ENCODE measurements around the gene CARD8.
"Not testable (repeated sequence)": the region's sequence is repeated elsewhere in the genome, so short reads cannot be mapped to it uniquely, and the experiment has no call there.

CARD8 gene, protein sequence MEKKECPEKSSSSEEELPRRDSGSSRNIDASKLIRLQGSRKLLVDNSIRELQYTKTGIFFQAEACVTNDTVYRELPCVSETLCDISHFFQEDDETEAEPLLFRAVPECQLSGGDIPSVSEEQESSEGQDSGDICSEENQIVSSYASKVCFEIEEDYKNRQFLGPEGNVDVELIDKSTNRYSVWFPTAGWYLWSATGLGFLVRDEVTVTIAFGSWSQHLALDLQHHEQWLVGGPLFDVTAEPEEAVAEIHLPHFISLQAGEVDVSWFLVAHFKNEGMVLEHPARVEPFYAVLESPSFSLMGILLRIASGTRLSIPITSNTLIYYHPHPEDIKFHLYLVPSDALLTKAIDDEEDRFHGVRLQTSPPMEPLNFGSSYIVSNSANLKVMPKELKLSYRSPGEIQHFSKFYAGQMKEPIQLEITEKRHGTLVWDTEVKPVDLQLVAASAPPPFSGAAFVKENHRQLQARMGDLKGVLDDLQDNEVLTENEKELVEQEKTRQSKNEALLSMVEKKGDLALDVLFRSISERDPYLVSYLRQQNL

DNA sequence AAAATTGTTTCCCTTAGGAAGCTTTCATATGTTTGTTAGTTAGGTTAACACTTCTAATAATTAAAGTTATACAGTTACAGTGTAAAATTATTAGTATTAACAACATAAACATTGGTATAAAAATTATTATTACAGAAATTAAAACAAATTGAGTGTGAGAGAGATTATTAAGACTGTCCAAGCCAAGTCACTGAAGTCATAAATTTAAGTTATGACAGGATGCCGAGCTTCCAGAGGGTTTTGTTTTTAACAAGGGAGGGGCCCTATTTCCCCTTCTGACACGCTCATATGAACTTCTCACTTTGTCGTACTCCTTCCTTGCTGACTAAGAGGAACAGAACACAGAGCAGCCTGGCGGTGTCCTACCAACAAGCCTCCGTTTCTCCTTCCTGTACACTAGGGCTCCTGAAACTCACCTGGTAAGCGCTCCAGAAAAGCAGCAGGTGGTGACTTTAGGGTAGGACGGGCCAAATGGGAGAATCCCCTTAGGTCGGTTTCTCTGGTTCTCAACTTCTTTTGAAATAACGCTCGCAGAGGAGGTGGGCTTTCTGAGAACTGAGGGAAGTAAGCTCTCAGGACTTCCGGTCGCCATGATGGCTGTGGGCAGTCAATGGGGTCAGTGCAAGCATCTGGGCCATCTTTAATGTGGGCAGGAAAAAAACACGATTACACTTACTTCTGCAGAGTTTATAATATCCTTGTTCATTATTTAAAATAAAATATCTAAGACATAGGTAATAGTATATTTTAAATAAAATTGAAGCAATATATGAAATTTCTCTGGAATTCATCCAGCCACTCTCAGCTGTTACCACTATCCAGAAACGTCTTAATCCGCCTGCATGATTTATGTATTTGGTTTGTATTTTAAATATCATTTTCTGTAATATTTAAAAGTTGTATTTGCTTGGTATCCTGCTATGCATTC lies at the start of gene CARD8:
TSS of gene CARD8 (minus strand) at position 537 of the 928 bp plus-strand sequence. CDS start 14,892 bp downstream, outside the sequence.
- DNase-seq: peak; percentile 82

DNA sequence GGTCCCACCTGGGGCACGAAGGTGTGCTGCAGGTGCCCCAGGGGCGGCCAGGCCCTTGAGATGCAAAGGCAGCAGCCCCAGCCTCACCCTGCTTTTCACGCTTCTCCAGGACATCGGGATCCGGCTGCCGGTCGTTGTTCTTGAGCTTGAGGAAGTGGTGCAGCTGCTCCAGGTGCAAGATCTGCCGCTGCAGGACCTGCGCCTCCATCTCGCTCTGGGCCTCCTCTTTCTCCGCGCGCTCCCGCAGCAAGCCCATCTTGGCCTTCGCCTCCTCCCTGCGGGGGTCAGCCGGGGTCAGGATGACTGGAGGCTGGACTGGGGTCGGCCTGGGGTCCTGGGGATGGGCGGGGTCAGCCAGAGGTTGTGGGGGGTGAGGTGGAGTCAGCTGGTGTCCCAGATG lies 48.2 kb upstream of the CARD8 start:
- no peak for DNase-seq

DNA sequence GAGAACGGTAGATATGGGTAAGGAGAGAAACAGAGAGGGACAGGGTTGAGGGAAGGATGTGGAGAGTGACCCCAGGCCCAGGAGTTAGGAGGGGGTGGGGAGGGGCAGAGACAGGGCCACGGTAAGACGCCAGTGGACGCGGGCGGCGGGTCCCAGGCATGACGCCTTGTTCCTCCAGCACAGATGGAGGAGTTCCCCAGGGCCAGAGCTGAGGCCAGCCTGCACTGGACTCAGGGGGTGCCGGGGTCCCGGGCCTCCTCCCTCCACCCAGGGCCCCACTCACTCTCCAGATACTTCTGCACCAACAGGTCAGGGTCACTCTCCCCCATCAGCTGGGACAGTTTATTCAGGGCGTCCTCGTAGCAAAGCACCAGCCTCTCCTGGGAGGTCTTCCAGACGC lies 47.7 kb upstream of the CARD8 start:
- DNase-seq: no peak

DNA sequence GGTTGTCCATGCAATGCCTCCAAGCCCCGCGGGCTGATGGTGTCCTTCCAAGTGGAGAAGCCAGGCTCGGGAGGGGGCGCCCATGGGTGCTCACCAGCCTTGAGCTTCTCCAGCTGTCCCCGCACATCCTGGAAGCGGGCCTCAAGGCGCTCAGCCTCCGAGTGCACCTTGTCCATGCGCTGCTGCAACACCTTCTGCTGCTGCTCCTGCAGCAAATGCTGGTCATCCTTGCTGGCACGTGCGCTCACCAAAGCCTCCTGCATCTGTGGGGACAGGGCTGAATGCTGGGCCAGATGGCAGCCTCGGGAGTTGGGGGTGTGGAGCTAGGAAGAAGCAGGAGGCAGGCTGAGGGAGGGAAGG lies 46.9 kb upstream of the CARD8 start:
- DNase-seq: no peak

DNA sequence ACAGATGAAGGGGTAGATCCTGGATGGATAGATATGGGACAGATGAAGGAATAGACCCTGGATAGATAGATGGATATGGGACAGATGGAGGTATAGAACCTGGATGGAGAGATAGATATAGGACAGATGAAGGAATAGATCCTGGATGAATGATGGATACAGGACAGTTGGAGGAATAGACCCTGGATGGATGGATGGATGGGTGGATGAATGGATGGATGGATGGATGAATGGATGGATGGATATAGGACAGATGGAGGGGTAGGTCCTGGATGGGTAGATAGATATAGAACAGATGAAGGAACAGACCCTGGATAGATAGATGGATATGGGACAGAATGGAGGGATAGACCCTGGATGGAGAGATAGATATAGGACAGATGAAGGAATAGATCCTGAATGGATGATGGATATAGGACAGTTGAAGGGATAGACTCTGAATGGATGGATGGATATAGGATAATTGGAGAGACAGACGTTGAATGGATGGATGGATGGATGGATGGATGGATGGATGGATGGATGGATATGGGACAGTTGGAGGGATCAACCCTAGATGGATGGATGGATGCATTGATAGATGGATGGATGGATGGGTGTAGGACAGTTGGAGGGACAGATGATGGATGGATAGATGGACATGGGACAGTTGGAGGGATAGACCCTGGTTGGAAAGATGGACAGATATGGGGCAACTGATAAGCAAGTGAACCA lies 46.3 kb upstream of the CARD8 start:
- no peak for DNase-seq

DNA sequence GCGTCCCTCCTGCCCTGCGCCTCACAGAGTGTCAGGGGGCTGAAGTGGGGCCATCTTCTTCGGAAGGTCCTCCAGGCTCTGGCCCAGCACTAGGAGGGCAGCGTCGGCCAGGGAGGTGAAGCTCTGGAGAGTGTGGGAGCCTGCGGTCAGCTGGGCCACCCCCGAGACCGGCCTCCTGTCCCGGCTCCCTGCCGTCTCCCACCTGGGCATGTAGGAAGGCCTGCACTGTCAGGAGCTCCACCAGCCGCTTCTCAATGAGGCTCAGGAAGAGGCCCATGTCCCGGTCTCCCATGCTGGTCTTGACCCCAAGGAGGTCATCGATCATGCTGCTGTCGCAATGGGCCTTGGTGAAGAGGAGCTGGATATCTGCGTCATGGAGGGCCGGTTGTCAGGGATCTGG lies 42.3 kb upstream of the CARD8 start:
- DNase-seq: no peak

DNA sequence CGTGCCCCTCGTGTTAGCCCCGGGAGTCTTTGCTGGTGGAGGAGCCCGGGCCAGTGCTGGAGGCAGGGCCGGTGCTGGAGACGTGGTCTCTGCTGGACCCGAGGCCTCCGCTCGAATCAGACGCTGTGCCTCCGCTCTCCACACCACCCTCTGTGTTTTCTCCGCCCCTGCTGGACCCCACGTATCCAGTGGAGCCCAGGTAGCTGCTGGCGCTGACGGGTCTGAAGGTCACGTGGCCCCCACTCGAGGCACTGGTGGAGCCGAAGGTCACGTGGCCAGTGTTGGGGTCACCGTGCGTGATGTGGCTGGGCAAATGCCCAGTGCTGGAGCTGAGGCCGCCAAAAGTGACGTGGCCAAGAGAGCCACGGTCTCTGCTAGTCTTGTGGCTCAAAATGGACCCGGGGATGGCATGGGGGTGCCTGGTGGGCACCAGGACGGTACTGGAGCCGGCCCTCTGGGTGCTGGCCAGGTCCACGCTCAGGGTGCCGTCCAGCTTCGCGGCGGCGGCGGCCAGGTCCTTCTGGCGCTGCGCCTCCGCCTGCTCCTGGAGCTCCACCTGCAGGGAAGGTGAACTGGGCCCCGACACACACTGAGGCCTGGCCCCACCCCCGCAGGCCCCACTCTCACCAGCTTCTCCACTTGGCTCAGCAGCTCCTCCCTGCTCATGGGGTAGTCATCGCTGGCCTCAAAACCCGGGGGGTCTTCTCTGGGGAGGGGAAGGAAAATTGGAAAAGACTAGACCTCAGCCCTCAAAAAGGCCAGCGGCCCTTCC lies 41.4 kb upstream of the CARD8 start:
- DNase-seq: no peak

DNA sequence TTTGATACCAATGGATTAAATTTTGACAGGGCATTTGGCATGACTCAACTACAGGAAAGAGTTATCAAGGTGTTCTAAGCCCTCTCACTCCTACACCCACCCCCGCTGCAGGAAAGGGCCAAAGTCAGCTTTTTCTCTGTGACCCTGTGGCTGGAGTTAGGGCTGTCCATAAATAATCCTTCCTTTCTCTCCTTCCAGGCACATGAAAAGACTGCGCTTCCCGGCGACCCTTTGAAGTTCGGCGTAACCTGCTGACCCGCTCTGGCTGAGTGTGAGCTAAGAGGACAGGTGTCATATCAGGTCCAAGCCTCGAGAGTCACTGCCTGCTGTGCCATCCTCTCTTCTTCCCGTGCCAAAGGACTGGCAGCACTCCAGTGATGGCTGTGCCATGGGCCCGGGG lies 39.7 kb upstream of the CARD8 start:
- no peak for DNase-seq

DNA sequence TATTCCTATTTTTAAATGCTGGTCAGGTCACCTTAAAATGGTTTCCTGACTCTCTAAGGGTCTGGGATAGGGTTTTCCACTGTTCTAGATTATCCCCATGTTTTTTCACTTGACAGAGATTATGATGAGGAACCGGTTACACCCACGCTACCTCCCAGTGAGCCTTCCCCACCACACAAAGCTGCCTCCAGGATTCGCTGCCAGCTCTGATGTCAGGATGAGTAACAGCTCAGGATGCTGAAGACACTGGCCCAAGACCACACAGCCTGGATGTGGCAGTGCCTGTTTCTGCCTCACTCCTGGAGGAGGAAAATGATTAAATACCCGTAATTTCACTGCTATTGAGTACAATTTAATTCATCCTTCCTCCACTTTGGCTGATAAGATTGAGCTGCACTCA lies 37.1 kb upstream of the CARD8 start:
- DNase-seq: no peak

DNA sequence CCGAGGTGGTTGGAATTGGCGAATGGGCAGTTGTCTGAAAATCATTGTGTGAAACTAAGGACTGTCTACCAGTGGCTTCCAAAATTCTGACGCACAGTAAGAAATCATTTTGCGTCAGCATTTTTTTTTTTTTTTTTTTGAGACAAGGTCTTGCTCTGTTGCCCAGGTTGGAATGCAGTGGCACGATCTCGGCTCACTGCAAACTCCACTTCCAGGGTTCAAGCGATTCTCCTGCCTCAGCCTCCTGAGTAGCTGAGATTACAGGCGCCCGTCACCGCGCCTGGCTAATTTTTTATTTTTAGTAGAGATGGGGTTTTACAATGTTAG lies 35.7 kb upstream of the CARD8 start:
- DNase-seq: not testable (repeated sequence)

DNA sequence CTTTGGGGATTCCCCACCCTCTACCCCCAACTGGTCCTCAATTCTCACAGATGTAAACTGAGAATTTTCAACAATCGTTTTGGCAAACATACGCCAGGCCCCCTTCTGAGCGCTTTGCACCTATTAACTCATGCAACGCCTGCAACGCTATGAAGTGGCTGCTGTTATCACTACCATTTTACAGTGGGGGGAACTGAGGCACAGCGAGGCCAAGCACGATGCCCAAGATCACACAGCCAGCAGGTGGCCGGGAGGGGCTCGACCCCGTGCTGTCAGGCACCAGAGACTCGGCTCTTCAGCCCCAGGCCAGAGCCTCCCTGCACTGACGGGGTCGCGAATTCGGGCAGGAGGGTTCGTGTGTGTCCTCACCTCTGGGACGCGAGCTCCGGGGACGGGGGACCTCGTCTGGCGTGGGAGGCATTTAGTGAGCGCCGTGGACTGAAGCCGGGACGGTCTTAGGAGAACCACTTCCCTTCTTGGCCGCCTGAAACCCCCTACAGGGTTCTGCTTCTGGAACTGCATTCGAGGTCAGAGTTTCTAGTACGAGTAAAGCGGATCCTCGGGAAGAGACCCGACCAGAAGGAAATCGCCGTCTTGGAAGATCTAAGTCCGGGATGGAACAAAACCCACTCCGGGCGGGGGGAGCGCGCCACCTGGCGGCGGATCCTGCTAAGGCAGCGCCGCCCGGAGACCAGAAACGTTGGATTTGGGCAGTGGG lies 35.2 kb upstream of the CARD8 start:
- peak; percentile 54 for DNase-seq

DNA sequence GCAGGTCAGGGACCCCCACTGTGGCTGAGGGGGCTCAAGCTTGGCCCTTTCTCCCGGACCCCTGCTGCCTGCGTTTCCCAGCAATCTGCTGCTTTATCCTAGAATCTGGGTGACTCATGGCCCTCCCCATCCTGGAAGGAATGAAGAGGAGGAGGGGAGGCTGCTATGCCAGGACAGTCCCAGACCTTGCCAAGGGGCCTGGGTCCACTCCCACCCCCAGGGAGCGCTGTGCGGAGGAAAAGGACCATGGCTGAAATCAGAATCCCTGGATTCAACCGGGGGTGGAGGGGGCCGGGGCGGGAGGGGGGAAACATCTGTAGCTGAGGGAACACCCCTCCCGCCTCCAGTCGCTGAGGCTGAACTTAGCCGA lies 34.7 kb upstream of the CARD8 start:
- no peak for DNase-seq

DNA sequence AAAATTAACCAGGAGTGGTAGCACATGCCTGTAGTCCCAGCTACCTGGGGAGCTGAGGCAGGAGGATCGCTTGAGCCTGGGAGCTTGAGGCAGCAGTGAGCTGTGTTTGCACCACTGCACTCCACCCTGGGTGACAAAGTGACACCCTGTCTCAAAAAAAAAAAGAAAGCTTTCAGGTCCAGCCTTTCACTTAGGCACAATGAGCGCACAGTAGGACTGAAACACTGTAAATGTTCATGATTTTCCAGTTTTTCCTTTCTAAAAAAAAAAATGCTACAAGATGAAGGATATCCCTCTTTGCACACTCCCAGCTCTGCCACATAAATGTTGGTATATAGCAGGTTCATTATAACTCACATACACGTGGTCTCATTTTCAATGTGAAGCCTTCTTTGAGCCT lies 32.0 kb upstream of the CARD8 start:
- no peak for DNase-seq

DNA sequence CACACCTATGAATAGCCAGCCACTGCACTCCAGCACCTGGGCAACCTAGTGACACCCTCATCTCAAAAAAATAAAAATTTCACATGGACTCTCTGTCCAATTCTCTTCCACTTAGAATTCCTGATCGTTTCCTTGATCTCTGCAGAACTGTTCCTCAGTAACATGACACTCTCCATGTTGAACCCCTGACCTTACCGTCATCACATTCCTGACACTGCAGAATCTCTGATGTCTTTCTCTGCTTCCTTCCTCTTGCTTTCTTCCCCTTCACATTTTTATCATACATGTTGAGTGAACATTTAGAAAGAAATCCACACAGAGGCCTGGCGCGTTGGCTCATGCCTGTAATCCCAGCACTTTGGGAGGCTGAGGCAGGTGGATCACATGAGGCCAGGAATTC lies 29.2 kb upstream of the CARD8 start:
- no peak for DNase-seq

DNA sequence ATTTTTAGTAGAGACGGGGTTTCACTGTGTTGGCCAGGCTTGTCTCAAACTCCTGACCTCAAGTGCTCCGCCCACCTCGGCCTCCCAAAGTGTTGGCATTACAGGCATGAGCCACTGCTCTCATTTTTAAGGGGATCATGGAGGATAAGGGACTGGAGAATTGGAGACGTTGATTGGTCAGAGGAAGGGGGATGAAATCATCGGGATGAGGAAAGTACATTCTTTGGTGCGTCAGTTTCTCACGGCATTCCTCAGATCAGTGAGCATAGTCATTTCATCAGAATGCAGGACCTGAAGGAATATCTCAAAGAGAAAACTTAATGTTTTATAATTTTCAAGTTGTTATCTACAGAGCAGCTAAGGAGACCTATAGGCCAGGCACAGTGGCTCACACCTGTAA lies 28.2 kb upstream of the CARD8 start:
- no peak for DNase-seq

DNA sequence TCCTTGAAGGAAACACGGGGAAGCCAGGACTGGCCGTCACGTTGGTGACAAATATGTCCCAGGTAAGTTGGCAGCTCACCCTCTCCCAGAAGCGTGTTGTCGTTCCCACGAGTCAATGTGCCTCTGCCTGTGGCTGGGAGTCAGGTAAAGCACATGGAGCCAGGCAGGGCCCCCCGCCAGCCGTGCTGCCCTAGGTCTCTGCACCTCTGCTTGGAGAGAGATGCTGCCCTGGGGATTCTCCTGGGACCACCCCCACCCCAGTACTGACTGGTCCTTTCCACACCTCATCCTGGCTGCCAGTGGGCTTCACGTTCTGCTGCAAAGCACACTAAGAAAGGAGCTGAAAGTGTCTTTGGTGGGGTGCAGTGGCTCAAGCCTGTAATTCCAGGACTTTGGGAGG lies 24.0 kb upstream of the CARD8 start:
- no peak for DNase-seq

DNA sequence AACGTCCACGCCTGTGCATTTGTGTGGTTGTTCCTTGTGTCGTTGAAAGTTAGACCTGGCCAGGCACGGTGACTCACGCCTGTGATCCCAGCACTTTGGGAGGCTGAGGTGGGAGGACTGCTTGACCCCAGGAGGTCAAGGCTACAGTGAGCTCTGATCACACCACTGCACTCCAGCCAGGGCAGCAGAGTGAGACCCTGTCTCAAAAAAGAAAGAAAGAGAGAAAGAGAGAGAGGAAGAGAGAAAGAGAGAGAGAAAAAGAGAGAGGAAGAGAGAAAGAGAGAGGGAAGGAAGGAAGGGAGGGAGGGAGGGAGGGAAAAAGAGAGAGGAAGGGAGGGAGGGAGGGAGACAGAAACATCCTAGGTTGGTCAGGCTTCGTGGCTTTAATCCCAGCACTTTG lies 19.2 kb upstream of the CARD8 start:
- DNase-seq: no peak

DNA sequence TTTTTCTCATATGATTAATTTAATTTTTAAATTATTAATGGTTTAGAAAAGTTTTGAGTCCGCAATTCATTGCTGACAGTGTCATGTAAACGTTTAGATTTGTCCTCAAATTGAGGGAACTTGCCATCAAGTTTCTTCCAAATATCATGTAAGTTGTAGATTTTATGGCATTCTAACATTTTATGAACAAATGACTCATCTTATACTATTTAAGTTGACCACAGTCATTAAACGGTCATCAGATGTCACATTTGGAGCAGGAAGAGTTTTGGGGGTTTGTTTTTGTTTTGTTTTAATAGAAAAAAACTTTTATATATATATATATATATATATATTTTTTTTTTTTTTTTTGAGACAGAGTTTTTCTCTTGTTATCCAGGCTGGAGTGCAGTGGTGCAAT lies 18.5 kb upstream of the CARD8 start:
- DNase-seq: no peak

DNA sequence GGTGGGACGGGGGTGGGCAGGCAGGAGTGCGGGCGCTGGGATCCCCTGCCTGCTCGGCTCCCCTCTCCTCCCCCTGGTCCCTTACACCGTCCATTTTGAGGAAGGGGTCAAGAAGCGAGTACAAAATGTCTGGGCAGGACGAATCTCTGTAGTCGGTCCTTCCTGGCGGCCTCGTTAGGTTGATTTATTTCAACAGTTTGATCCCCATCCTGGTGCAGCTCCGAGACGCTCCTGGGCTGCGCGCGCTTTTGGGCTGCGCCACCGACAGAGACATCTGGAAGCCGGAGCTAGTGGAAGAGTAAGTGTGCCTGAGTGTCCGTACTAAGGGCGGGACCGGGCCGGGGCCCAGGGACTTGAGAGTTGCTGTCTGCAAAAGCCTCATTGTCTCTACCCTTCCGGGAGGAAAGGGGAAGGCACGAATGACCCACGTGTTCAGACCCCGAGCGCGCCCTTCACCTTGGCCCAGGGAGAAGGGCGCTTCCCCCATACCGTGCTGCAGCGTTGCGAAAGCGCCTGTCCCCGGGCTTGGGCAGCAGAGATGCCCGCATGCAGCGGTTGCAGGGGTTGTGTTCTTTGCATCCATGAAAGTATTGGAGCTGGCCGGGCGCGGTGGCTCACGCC lies 15.9 kb upstream of the CARD8 start:
- DNase-seq: peak; percentile 15

DNA sequence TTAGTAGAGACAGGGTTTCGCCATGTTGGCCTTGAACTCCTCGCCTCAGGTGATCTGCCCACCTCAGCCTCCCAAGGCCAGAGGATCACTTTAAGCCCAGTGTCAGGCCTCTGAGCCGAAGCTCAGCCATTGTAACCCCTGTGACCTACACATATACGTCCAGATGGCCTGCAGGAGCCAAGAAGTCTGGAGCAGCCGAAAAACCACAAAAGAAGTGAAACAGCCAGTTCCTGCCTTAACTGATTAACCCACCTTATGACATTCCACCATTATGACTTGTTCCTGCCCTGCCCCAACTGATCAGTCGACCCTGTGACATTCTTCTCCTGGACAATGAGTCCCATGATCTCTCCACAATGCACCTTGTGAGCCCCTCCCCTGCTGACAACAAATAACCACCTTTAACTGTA lies 13.9 kb upstream of the CARD8 start:
- DNase-seq: not testable (repeated sequence)

DNA sequence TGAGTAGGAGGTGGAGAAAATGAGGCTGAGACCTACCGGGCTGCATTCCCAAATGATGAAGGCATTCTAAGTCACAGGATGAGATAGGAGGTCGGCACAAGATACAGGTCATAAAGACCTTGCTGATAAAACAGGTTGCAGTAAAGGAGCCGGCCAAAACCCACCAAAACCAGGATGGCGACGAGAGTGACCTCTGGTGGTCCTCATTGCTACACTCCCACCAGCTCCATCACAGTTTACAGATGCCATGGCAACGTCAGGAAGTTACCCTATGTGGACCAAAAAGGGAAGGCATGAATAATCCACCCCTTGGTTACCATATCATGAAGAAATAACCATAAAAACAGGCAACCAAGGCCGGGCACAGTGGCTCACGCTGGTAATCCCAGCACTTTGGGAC lies 9.6 kb upstream of the CARD8 start:
- not testable (repeated sequence) for DNase-seq

DNA sequence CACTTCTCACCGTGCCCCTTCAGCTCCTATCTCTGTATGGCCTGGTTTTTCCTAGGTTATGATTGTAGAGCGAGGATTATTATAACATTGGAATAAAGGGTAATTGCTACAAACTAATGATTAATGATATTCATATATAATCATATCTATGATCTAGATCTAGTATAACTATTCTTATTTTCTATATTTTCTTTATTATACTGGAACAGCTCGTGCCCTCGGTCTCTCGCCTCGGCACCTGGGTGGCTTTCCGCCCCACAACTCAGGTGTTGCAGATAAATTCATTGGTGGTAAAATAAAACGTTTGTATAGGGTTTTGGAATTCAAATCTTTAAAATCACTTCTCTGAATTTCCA lies 4.6 kb upstream of the CARD8 start:
- not testable (repeated sequence) for DNase-seq

Measured in activated naive CD4-positive, alpha-beta T cell treated with anti-CD3 and anti-CD28 coated beads, Interleukin-2, amount 50 U/mL, for 16 hours (primary cell).